HCT116 (cell line): ENCODE data around the gene MAP3K5. TPM values are rescaled to one million over a fixed set of nuclear protein-coding genes. Genes with fewer than 3 reads are reported as not detected.

Experiments
- ATAC-seq: fragments of 200-7000 bp; cut with Tn5 transposase; 2 replicates; pipeline ENCODE4 v1.9.1; 2020; ENCODE audit warnings: mild to moderate bottlenecking, moderate library complexity
- BruUV-seq: library from RNA; stranded (reverse); fragments of 400-500 nt; replicated peaks from 2 replicates; lab custom pipeline; 2021; lab: Mats Ljungman, UMichigan
- CTCF ChIA-PET: fragments of 300-600 bp; sonication (Branson Sonifier 250); formaldehyde crosslinking; loops from one replicate; lab custom pipeline; 2021; ENCODE audit warnings: antibody characterized with exemption; lab: Charles Lee
- POLR2A ChIA-PET: fragments of 300-600, 350-600 bp; sonication (Branson Sonifier 250); formaldehyde crosslinking; loops from one replicate; lab custom pipeline; 2021; ENCODE audit warnings: antibody characterized with exemption; lab: Charles Lee
- RAD21 ChIA-PET, 2 experiments: fragments of 300-600 bp; sonication (Branson Sonifier 250); formaldehyde crosslinking; loops; one replicate each; lab custom pipeline; 2023; ENCODE audit warnings: low total read pairs in 2 of 2; ENCODE audit not compliant: uncharacterized antibody in 2 of 2, unreplicated experiment in 2 of 2, low non-redundant PET in 1 of 2; lab: Charles Lee
- DNase-seq: peaks from one replicate; pipeline ENCODE4 v3.0.0-alpha.2; 2010; ENCODE audit warnings: low read depth, low spot score
- H2AFZ ChIP-seq: fragments of 200-600 bp; shearing (Covaris generic), sonication (generic); 2 replicates; pipeline ENCODE4 v1.6.1; 2017; ENCODE audit warnings: low read depth, mixed run types, mixed read lengths, antibody characterized with exemption, low read length; ENCODE audit not compliant: poor library complexity, severe bottlenecking
- H3K27ac ChIP-seq: 2 replicates; pipeline ENCODE4 v1.5.1; 2012; ENCODE audit warnings: low read depth, low read length
- H3K27me3 ChIP-seq: fragments of 200-600 bp; sonication (generic); 2 replicates; pipeline ENCODE4 v1.6.1; 2016; ENCODE audit warnings: mixed run types, low read length, mixed read lengths; ENCODE audit not compliant: insufficient read depth
- H3K36me3 ChIP-seq, 2 experiments: fragments of 200-500 bp in 1 of 2; fragments of 200-600 bp in 1 of 2; sonication (Bioruptor generic) in 1 of 2; sonication (generic) in 1 of 2; 2 replicates each; pipeline versions ENCODE4 v1.5.1 to v1.6.1; 2014 to 2016; ENCODE audit warnings: low read length in 2 of 2, inconsistent platforms in 1 of 2, mixed read lengths in 1 of 2, mixed run types in 1 of 2; ENCODE audit not compliant: insufficient read depth in 2 of 2, control insufficient read depth in 1 of 2
- H3K4me1 ChIP-seq, 2 experiments: fragments of 200-600 bp in 1 of 2; sonication (generic) in 1 of 2; 2 replicates each; pipeline versions ENCODE4 v1.5.1 to v1.6.1; 2012 to 2017; ENCODE audit warnings: low read length in 2 of 2, inconsistent platforms in 1 of 2, mild to moderate bottlenecking in 1 of 2, mixed read lengths in 1 of 2, mixed run types in 1 of 2, moderate library complexity in 1 of 2; ENCODE audit not compliant: insufficient read depth in 2 of 2, control insufficient read depth in 1 of 2
- H3K4me2 ChIP-seq: fragments of 200-600 bp; sonication (generic); 2 replicates; pipeline ENCODE4 v1.6.1; 2017; ENCODE audit warnings: mixed run types, low read length, mixed read lengths
- H3K4me3 ChIP-seq, 2 experiments: fragments of 200-600 bp in 1 of 2; sonication (generic) in 1 of 2; replicated peaks in 1 of 2; 2 replicates each; pipeline ENCODE4 v1.5.1; 2011 to 2016; ENCODE audit warnings: low read length in 2 of 2, control low read depth in 1 of 2, low read depth in 1 of 2, mild to moderate bottlenecking in 1 of 2, mixed read lengths in 1 of 2, mixed run types in 1 of 2
- H3K79me2 ChIP-seq: fragments of 200-600 bp; sonication (generic); 2 replicates; pipeline ENCODE4 v1.6.1; 2017; ENCODE audit warnings: mild to moderate bottlenecking, mixed run types, low read length, moderate library complexity, mixed read lengths; ENCODE audit not compliant: insufficient read depth
- H3K9ac ChIP-seq: fragments of 200-600 bp; sonication (generic); 2 replicates; pipeline ENCODE4 v1.6.1; 2016; ENCODE audit warnings: low read length, mixed read lengths
- H3K9me2 ChIP-seq: fragments of 200-600 bp; sonication (generic), shearing (Covaris generic); 2 replicates; pipeline ENCODE4 v1.6.1; 2017; ENCODE audit warnings: mixed run types, mild to moderate bottlenecking, moderate library complexity; ENCODE audit not compliant: insufficient read depth
- H3K9me3 ChIP-seq, 2 experiments: fragments of 200-500 bp in 1 of 2; fragments of 200-600 bp in 1 of 2; sonication (Bioruptor generic) in 1 of 2; sonication (generic) in 1 of 2; 2 replicates each; pipeline ENCODE4 v1.6.1; 2014 to 2017; ENCODE audit warnings: low read length in 2 of 2, mixed read lengths in 2 of 2, inconsistent platforms in 1 of 2, low read depth in 1 of 2, mild to moderate bottlenecking in 1 of 2, mixed run types in 1 of 2, moderate library complexity in 1 of 2; ENCODE audit not compliant: control insufficient read depth in 1 of 2, insufficient read depth in 1 of 2
- H4K20me1 ChIP-seq: fragments of 200-600 bp; sonication (generic), shearing (Covaris generic); 2 replicates; pipeline ENCODE4 v1.6.1; 2017; ENCODE audit warnings: mixed run types, mild to moderate bottlenecking, moderate library complexity; ENCODE audit not compliant: insufficient read depth
- CBX3 ChIP-seq: IDR thresholded peaks from 2 replicates; pipeline ENCODE4 v1.6.1; 2012; ENCODE audit warnings: low read depth
- CEBPB ChIP-seq: IDR thresholded peaks from 2 replicates; pipeline ENCODE4 v1.6.1; 2012; ENCODE audit warnings: low read depth
- CTCF ChIP-seq, 3 experiments: fragments of 200-600 bp in 1 of 3; sonication (generic) in 1 of 3; IDR thresholded peaks in 2 of 3; conservative IDR thresholded peaks in 1 of 3; 2 replicates each; pipeline ENCODE4 v1.5.1; 2012 to 2017; ENCODE audit warnings: low read depth in 2 of 3, low read length in 2 of 3, antibody characterized with exemption in 1 of 3, borderline replicate concordance in 1 of 3, control low read depth in 1 of 3, mild to moderate bottlenecking in 1 of 3, mixed read lengths in 1 of 3, mixed run types in 1 of 3, moderate library complexity in 1 of 3; ENCODE audit not compliant: insufficient read depth in 1 of 3
- EGR1 ChIP-seq: IDR thresholded peaks from 2 replicates; pipeline ENCODE4 v1.6.1; 2012; ENCODE audit warnings: low read depth
- EZH2 ChIP-seq: fragments of 200-600 bp; sonication (generic); IDR thresholded peaks from 2 replicates; pipeline ENCODE4 v1.6.1; 2017; ENCODE audit warnings: antibody characterized with exemption, mixed run types
- FOSL1 ChIP-seq: IDR thresholded peaks from 2 replicates; pipeline ENCODE4 v1.6.1; 2012; ENCODE audit warnings: low read depth
- JUND ChIP-seq: IDR thresholded peaks from 2 replicates; pipeline ENCODE4 v1.6.1; 2012
- MAX ChIP-seq: IDR thresholded peaks from 2 replicates; pipeline ENCODE4 v1.6.1; 2012
- POLR2A ChIP-seq: IDR thresholded peaks from 2 replicates; pipeline ENCODE4 v1.7.0; 2011; ENCODE audit warnings: borderline replicate concordance; ENCODE audit not compliant: insufficient read depth, insufficient read length; ENCODE audit errors: extremely low read depth
- POLR2AphosphoS5 ChIP-seq: IDR thresholded peaks from 2 replicates; pipeline ENCODE4 v1.6.1; 2011; ENCODE audit warnings: mild to moderate bottlenecking, low read depth, low read length, moderate library complexity
- RAD21 ChIP-seq: IDR thresholded peaks from 2 replicates; pipeline ENCODE4 v1.6.1; 2012; ENCODE audit warnings: low read depth, mild to moderate bottlenecking
- REST ChIP-seq: IDR thresholded peaks from 2 replicates; pipeline ENCODE4 v1.6.1; 2012; ENCODE audit warnings: low read depth
- SIN3A ChIP-seq: IDR thresholded peaks from 2 replicates; pipeline ENCODE4 v1.6.1; 2012; ENCODE audit warnings: low read depth
- SP1 ChIP-seq: IDR thresholded peaks from 2 replicates; pipeline ENCODE4 v1.6.1; 2012; ENCODE audit warnings: low read depth
- SRF ChIP-seq: IDR thresholded peaks from 2 replicates; pipeline ENCODE4 v1.6.1; 2012; ENCODE audit warnings: low read depth
- TCF7L2 ChIP-seq: IDR thresholded peaks from 2 replicates; pipeline ENCODE4 v1.7.0; 2011; ENCODE audit warnings: borderline replicate concordance, inconsistent platforms; ENCODE audit not compliant: insufficient read depth, insufficient read length; ENCODE audit errors: extremely low read depth
- YY1 ChIP-seq: IDR thresholded peaks from 2 replicates; pipeline ENCODE4 v1.6.1; 2011; ENCODE audit warnings: low read length, low read depth, moderate library complexity, mild to moderate bottlenecking; ENCODE audit not compliant: insufficient replicate concordance; ENCODE audit errors: extremely low read depth
- ZFX ChIP-seq: fragments of 450-650 bp; IDR thresholded peaks from 2 replicates; pipeline ENCODE4 v1.6.1; 2017
- ZNF274 ChIP-seq: fragments of 200-500 bp; sonication (Bioruptor generic); IDR thresholded peaks from 2 replicates; pipeline ENCODE4 v1.6.1; 2014; ENCODE audit warnings: mild to moderate bottlenecking, low read depth, low read length, inconsistent platforms
- intact Hi-C: fragments of 100-400 bp; cut with micrococcal nuclease; formaldehyde crosslinking; loops from 2 replicates; pipeline ENCODE4 v1.10.0; 2022
- total RNA-seq: library from RNA; stranded (reverse); gene quantifications from one replicate; pipeline ENCODE4 v1.2.1, GENCODE V29; 2021; ENCODE audit not compliant: unreplicated experiment

Gene MAP3K5
- total RNA-seq, 1 experiment from 2014 or later: 11.8 TPM

- DNase-seq: no peak
- no peak overlapping the region for H3K9ac ChIP-seq
- H3K27me3 ChIP-seq: no peaks in the 10 kb centered on the region
- H3K4me3 ChIP-seq: no peak overlapping the region
- BruUV-seq: no TSS peak
- ATAC-seq: no peak
- H2AFZ ChIP-seq: no peak overlapping the region
- no peaks in the 10 kb centered on the region for H3K79me2 ChIP-seq
- intact Hi-C loops: no loop called here
- no peaks in the 10 kb centered on the region for H3K9me2 ChIP-seq
- H3K4me2 ChIP-seq: no peak overlapping the region
- RAD21 ChIA-PET: no interaction called here
- H3K4me1 ChIP-seq: peaks cover 3 to 9% of the 10 kb centered on the region in 2 experiments; a peak in 3 of 4 replicates
- H3K9me3 ChIP-seq: no peaks in the 10 kb centered on the region
- no peak overlapping the region for H3K27ac ChIP-seq
- H4K20me1 ChIP-seq: no peaks in the 10 kb centered on the region
- H3K36me3 ChIP-seq: no peaks in the 10 kb centered on the region
- POLR2A ChIA-PET: no interaction called here
- no peak for TF ChIP-seq POLR2AphosphoS5
- no peak for TF ChIP-seq SRF
- TF ChIP-seq CBX3: no peak
- TF ChIP-seq ZFX: no peak
- TF ChIP-seq TCF7L2: no peak
- no peak for TF ChIP-seq FOSL1
- no peak for TF ChIP-seq EGR1
- no peak for TF ChIP-seq JUND
- no peak for TF ChIP-seq MAX
- TF ChIP-seq SP1: no peak
- no peak for TF ChIP-seq CTCF (IDR thresholded peaks at IDR 0.05 in 2 of 3, conservative IDR thresholded peaks at IDR 0.05 in 1 of 3; ENCODE audit: borderline replicate concordance in 1 of 3, insufficient read depth in 1 of 3, low read depth in 2 of 3, low read length in 2 of 3)
- TF ChIP-seq RAD21: no peak
- TF ChIP-seq REST: no peak
- TF ChIP-seq POLR2A: no peak
- TF ChIP-seq SIN3A: no peak
- no peak for TF ChIP-seq EZH2
- no peak for TF ChIP-seq ZNF274
- TF ChIP-seq CEBPB: no peak
- TF ChIP-seq YY1: no peak
- CTCF ChIA-PET: no interaction called here
Observed at GRCh38 chr6:136640132-136640915, 152.0 kb downstream of the MAP3K5 start.
